ENCODE data around the gene NONO.
"Not testable (repeated sequence)": the region's sequence is repeated elsewhere in the genome, so short reads cannot be mapped to it uniquely, and the experiment has no call there.

NONO gene

GRCh38 chrX:71291381-71291780 lies 7.9 kb downstream of the NONO start:
- no peak for DNase-seq (ENCODE audit: low spot score)

- no peak for DNase-seq (ENCODE audit: low spot score)
These were observed 9.4 kb downstream of the NONO start for GRCh38 chrX:71292669-71293365.

DNA sequence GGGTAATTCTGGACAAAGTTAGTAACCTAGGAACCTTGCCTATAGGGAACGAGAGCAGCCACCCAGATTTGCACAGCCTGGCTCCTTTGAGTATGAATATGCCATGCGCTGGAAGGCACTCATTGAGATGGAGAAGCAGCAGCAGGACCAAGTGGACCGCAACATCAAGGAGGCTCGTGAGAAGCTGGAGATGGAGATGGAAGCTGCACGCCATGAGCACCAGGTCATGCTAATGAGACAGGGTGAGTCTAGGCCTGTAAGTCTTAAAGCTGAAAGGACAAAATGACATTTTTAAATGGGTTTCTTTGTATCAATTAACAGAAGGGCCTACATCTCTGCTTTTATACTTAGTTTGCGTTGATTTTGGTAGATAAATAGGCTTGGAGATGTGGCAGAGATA lies 13.4 kb downstream of the NONO start:
- DNase-seq (ENCODE audit: low spot score), result no peak

DNA sequence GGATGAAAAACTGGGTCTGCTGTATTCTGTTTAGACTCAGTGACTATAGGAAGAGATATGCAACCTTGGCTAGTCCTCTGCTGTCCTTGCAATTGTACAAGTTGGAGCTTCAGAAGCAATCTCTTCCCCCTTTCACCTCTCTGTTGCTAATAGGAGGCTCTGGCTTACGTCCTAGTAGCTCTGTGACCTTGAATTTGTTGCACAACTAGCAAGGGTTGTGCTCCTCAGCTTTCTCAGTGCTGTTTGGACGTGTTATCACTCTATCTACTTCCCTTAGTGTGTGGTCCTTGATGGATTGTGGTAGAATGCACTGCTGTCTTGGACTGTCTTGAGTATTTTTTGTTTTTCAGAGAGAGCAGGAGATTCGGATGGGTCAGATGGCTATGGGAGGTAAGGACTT lies 14.7 kb downstream of the NONO start:
- no peak for DNase-seq (ENCODE audit: low spot score)

- DNase-seq (ENCODE audit: low spot score), result not testable (repeated sequence)
These were observed 16.6 kb downstream of the NONO start for GRCh38 chrX:71300064-71300463.

DNA sequence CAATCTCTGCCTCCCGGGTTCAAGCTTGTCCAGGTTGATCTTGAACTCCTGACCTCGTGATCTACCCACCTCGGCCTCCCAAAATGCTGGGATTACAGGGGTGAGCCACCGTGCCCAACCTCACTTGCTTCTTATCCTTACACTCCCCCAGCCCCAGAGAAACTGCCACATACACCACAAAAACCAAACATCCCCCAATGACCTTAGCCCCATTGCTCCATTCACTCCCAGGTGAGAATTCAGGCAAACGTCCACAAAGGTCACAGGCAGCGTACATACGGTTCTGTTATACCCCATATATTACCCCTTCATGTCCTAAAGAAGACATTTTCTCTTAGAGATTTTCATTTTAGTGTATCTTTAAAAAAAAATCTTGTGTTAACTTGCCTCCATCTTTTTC lies 17.1 kb downstream of the NONO start:
- not testable (repeated sequence) for DNase-seq (ENCODE audit: low spot score)

GRCh38 chrX:71301195-71301924 lies 17.9 kb downstream of the NONO start, which contains the start of gene ITGB1BP2:
ITGB1BP2 (plus strand) TSS chrX:71301750; CDS start chrX:71301807, 57 bp downstream.
- no peak for DNase-seq (ENCODE audit: low spot score)

- no peak for DNase-seq (ENCODE audit: low spot score)
These were observed 19.2 kb downstream of the NONO start for GRCh38 chrX:71302461-71303213.

DNA sequence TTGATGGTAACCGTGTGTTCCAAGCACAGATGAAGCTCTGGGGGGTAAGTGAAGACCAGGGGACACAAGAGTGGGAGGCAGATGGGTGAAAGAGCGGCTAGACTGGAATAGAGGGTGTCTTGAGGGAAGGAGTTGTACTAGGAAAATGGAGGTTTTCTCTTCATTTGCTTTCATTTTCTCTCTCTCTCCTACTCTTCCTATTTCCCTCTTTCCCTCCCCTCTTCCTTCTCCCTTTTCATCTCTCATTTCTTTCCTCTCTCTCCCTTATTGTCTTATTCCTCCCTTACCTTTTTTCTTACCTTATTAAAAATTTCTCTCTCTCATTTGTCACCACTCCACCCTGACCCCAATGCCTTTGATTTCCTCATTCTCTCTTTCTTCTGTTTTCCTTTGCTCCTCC lies 21.1 kb downstream of the NONO start:
- DNase-seq (ENCODE audit: low spot score), result no peak

DNA sequence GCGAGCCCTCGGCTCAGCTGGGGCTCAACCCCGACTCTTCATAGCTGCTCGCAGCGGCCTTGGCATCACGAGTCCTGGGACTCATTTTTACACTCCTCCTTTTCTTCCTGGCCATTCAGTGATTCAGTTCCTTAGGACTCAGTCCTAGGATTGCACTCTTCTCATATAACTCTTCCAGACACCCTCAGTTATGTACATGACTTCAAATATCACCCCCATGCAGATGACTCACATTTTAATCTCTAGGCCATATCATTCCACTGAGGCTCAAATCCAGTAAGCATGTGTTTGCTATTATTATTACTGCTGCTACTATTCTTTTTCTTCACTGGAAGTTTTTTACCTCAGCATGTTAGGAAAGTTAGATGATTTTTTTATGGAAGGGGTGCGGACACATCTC lies 32.5 kb downstream of the NONO start:
- DNase-seq (ENCODE audit: low spot score), result no peak

- not testable (repeated sequence) for DNase-seq (ENCODE audit: low spot score)
These were observed 33.5 kb downstream of the NONO start for GRCh38 chrX:71316959-71317358.

DNA sequence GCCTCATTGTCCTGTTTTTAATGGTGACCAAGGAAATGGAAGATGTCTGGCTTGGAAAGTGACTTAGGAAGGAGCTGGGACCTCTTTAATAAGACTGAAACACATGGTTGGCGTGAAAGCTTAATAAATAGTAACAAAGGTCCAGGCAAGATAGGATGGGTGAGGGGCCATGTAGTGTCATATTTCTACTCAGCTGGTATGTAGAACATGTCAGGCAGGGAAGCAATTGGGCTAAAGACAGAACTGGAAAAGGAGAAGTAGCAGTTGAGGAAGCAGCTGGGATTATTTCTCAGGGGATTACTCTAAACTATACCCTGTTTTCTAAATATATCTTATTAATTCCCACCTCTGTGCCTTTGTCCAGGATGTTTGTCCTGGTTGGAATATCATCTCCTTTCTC lies 36.7 kb downstream of the NONO start:
- no peak for DNase-seq (ENCODE audit: low spot score)

DNA sequence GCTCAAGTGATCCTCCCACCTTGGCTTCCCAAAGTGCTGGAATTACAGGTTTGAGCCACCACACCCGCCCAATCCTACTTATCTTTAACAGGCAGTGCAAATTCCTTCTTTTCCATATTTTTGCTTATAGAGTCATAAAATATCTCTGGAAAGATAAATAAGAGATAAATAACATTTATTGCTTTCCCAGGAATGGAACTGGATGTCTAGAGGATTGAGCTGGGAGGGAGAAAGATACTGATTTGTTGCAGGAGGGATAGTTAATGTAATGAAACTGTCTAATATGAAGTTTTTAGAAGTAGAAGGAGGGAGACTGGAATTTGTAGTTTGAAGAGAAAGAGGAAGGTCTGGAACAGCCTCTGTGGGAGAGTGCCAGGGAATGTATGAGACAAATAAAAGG lies 38.3 kb downstream of the NONO start:
- DNase-seq (ENCODE audit: low spot score), result no peak

DNA sequence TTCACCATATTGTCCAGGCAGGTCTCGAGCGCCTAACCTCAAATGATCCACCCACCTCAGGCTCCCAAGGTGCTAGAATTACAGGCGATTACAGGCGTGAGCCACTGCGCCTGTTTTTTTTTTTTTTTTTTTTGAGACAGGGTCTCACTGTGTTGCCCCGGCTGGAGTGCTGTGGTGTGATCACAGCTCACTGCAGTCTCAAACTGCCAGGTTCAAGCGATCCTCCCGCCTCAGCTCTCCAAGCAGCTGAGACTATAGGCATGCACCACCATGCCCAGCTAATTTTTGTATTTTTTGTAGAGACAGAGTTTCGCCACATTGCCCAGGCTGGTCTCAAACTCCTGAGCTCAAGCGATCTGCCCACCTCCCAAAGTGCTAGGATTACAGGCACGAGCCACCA lies 41.0 kb downstream of the NONO start:
- not testable (repeated sequence) for DNase-seq (ENCODE audit: low spot score)

- DNase-seq (ENCODE audit: low spot score), result no peak
These were observed 43.0 kb downstream of the NONO start for GRCh38 chrX:71326394-71326793.

DNA sequence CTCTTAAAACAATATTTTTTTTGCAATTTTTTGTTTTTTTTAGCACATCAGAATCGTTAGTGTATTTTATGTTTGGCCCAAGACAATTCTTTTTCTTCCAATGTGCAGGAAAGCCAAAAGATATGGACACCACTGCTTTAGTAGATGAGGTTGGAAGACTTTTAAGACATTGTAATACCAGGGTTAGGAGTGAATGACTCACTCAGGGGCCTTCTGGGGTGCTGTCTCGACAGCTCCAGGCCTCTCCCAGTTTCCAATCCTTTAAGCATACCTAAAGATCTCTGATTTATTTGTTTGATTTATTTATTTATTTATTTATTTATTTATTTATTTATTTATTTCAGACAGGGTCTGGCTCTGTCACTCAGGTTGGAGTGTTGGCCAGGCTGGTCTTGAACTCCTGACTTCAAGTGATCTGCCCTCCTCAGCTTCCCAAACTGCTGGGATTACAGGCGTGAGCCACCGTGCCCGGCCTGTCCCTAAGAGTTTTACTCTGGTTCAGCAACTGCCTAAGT lies 65.8 kb downstream of the NONO start:
- DNase-seq (ENCODE audit: low spot score), result not testable (repeated sequence)

- not testable (repeated sequence) for DNase-seq (ENCODE audit: low spot score)
These were observed 66.4 kb downstream of the NONO start for GRCh38 chrX:71349867-71350266.

Measured in activated CD4-positive, alpha-beta T cell treated with anti-CD3 and anti-CD28 coated beads, Interleukin-2, Interleukin-4, amounts not matched to agents 100 ng/mL and 50 ng/mL, durations not matched to agents 16 hours and 8 hours (primary cell).